Stimulated activated CD8-positive, alpha-beta memory T cell treated with anti-CD3 and anti-CD28 coated beads, Interleukin-7, amount 100 ng/mL, for 1 hour (primary cell): ENCODE results near the gene ADRA2C.

ENCODE experiments used
- DNase-seq, 2 donors: peaks; one replicate each; pipeline ENCODE4 v3.0.0-alpha.2; 2020; ENCODE audit warnings: low read depth in 2 of 2

Gene ADRA2C

GRCh38 chr4:3776166-3777032, 10.2 kb downstream of the ADRA2C start:
- no peak for DNase-seq

- no peak for DNase-seq
Measured at GRCh38 chr4:3777033-3777390, 10.8 kb downstream of the ADRA2C start.

GRCh38 chr4:3777669-3778068, 11.5 kb downstream of the ADRA2C start:
- DNase-seq = no peak

GRCh38 chr4:3779509-3779908, 13.3 kb downstream of the ADRA2C start:
- DNase-seq = no peak

GRCh38 chr4:3780347-3781171, 14.4 kb downstream of the ADRA2C start:
- no peak for DNase-seq

- DNase-seq = no peak
Measured at GRCh38 chr4:3781193-3781886, 15.2 kb downstream of the ADRA2C start.

GRCh38 chr4:3781997-3782930, 16.1 kb downstream of the ADRA2C start:
- no peak for DNase-seq

GRCh38 chr4:3783693-3784306, 17.6 kb downstream of the ADRA2C start:
- DNase-seq = no peak

- no peak for DNase-seq
Measured at GRCh38 chr4:3784454-3785291, 18.5 kb downstream of the ADRA2C start.

GRCh38 chr4:3785292-3785565, 19.0 kb downstream of the ADRA2C start:
- DNase-seq = no peak

GRCh38 chr4:3786196-3786869, 20.1 kb downstream of the ADRA2C start:
- DNase-seq = no peak

- no peak for DNase-seq
Measured at GRCh38 chr4:3787489-3788365, 21.5 kb downstream of the ADRA2C start.

GRCh38 chr4:3788366-3788660, 22.1 kb downstream of the ADRA2C start:
- no peak for DNase-seq

- DNase-seq = no peak
Measured at GRCh38 chr4:3789587-3789986, 23.4 kb downstream of the ADRA2C start.

GRCh38 chr4:3790006-3790561, 23.9 kb downstream of the ADRA2C start:
- no peak for DNase-seq

- no peak for DNase-seq
Measured at GRCh38 chr4:3791256-3791655, 25.1 kb downstream of the ADRA2C start.

- no peak for DNase-seq
Measured at GRCh38 chr4:3791910-3792542, 25.8 kb downstream of the ADRA2C start.

- no peak for DNase-seq
Measured at GRCh38 chr4:3792813-3793212, 26.6 kb downstream of the ADRA2C start.
